HEK293 (cell line): ENCODE measurements around the gene COMMD10.

Source experiments
- CTCF ChIA-PET: fragments of 350-600 bp; formaldehyde crosslinking; extraction: SDS; loops from one replicate; lab custom pipeline; 2021; ENCODE audit warnings: antibody characterized with exemption; lab: Yijun Ruan, JAX
- POLR2A ChIA-PET: fragments of 300-600 bp; formaldehyde crosslinking; extraction: SDS; loops from one replicate; lab custom pipeline; 2020; ENCODE audit warnings: antibody characterized with exemption, inconsistent platforms; lab: Yijun Ruan, JAX
- H3K27ac ChIP-seq: fragments of 200-500 bp; sonication (Bioruptor generic); 2 replicates; pipeline ENCODE4 v1.5.1; 2014; ENCODE audit warnings: low read depth, low read length, control low read depth, inconsistent platforms; ENCODE audit errors: extremely low read depth
- H3K36me3 ChIP-seq, 2 experiments: fragments of 200-500 bp in 1 of 2; sonication (Bioruptor generic) in 1 of 2; 1 replicate in 1 of 2; 2 replicates in 1 of 2; pipeline ENCODE4 v1.5.1; 2014 to 2017; ENCODE audit warnings: inconsistent platforms in 2 of 2, low read length in 2 of 2; ENCODE audit not compliant: control insufficient read depth in 2 of 2, insufficient read depth in 1 of 2
- H3K4me1 ChIP-seq: fragments of 200-500 bp; sonication (Bioruptor generic); 2 replicates; pipeline ENCODE4 v1.5.1; 2014; ENCODE audit warnings: mild to moderate bottlenecking, low read length, inconsistent platforms; ENCODE audit not compliant: control insufficient read depth, insufficient read depth
- H3K4me3 ChIP-seq: 2 replicates; pipeline ENCODE4 v1.5.1; 2011; ENCODE audit warnings: low read depth, mild to moderate bottlenecking, control low read depth, low read length, moderate library complexity
- H3K9me3 ChIP-seq: fragments of 200-500 bp; sonication (Bioruptor generic); 2 replicates; pipeline ENCODE4 v1.5.1; 2014; ENCODE audit warnings: low read depth, low read length, inconsistent platforms; ENCODE audit not compliant: control insufficient read depth, insufficient read depth
- ATF2 ChIP-seq: fragments of 450-650 bp; formaldehyde crosslinking; IDR thresholded peaks from 2 replicates; pipeline ENCODE4 v1.5.1; 2016; ENCODE audit warnings: missing biosample characterization, missing genetic modification characterization, low read depth
- GLIS2 ChIP-seq: fragments of 450-650 bp; formaldehyde crosslinking; IDR thresholded peaks from 2 replicates; pipeline ENCODE4 v1.5.1; 2016; ENCODE audit warnings: missing biosample characterization, missing genetic modification characterization
- HIC1 ChIP-seq: fragments of 450-650 bp; formaldehyde crosslinking; IDR thresholded peaks from 2 replicates; pipeline ENCODE4 v1.5.1; 2016; ENCODE audit warnings: missing biosample characterization, missing genetic modification characterization
- HOXC10 ChIP-seq: sonication (generic); formaldehyde crosslinking; IDR thresholded peaks from 2 replicates; pipeline ENCODE4 v1.8.1; 2023; ENCODE audit warnings: mild to moderate bottlenecking, missing genetic modification reagents
- KLF17 ChIP-seq: fragments of 450-650 bp; formaldehyde crosslinking; IDR thresholded peaks from 2 replicates; pipeline ENCODE4 v1.5.1; 2016; ENCODE audit warnings: missing biosample characterization, missing genetic modification characterization
- OVOL3 ChIP-seq: fragments of 450-650 bp; formaldehyde crosslinking; IDR thresholded peaks from 2 replicates; pipeline ENCODE4 v1.5.1; 2016; ENCODE audit warnings: missing biosample characterization, missing genetic modification characterization
- ZBTB49 ChIP-seq: fragments of 450-650 bp; formaldehyde crosslinking; IDR thresholded peaks from 2 replicates; pipeline ENCODE4 v1.5.1; 2016; ENCODE audit warnings: missing biosample characterization, missing genetic modification characterization, low read depth
- ZNF112 ChIP-seq: fragments of 450-650 bp; formaldehyde crosslinking; IDR thresholded peaks from 2 replicates; pipeline ENCODE4 v1.5.0; 2017; ENCODE audit warnings: missing biosample characterization, missing genetic modification characterization
- ZNF26 ChIP-seq: fragments of 450-650 bp; formaldehyde crosslinking; IDR thresholded peaks from 2 replicates; pipeline ENCODE4 v1.5.1; 2016; ENCODE audit warnings: missing biosample characterization, missing genetic modification characterization
- ZNF335 ChIP-seq: fragments of 450-650 bp; formaldehyde crosslinking; conservative IDR thresholded peaks from 2 replicates; pipeline ENCODE4 v1.5.1; 2016; ENCODE audit warnings: missing biosample characterization, missing genetic modification characterization
- ZNF561 ChIP-seq: fragments of 450-650 bp; IDR thresholded peaks from 2 replicates; pipeline ENCODE4 v1.5.1; 2018; ENCODE audit warnings: missing biosample characterization, missing genetic modification characterization, borderline replicate concordance
- ZNF621 ChIP-seq: fragments of 450-650 bp; formaldehyde crosslinking; IDR thresholded peaks from 2 replicates; pipeline ENCODE4 v1.5.1; 2017; ENCODE audit warnings: missing biosample characterization, missing genetic modification characterization
- ZNF692 ChIP-seq: fragments of 450-650 bp; formaldehyde crosslinking; IDR thresholded peaks from 2 replicates; pipeline ENCODE4 v1.5.1; 2016; ENCODE audit warnings: missing biosample characterization, missing genetic modification characterization

COMMD10 gene

GRCh38 chr5:116289276-116289675 lies 204.5 kb downstream of the COMMD10 start:
- ChIA-PET POLR2A (no interaction called here), CTCF (no interaction called here)
- no peaks in the 10 kb centered on the region for H3K9me3 ChIP-seq
- H3K4me1 ChIP-seq: no peaks in the 10 kb centered on the region
- no peak overlapping the region for H3K4me3 ChIP-seq
- H3K27ac ChIP-seq: no peak overlapping the region
- H3K36me3 ChIP-seq: no peaks in the 10 kb centered on the region
- TF ChIP-seq HOXC10 (no peak), ZNF112 (tag by site-specific recombination) (no peak), ATF2 (tag by site-specific recombination) (no peak), ZNF26 (tag by site-specific recombination) (no peak), ZNF561 (tag by site-specific recombination) (no peak), KLF17 (tag by site-specific recombination) (no peak), ZBTB49 (tag by site-specific recombination) (no peak), ZNF335 (tag by site-specific recombination) (no peak)

GRCh38 chr5:116291271-116291670 lies 206.4 kb downstream of the COMMD10 start:
- H3K9me3 ChIP-seq: no peaks in the 10 kb centered on the region
- H3K27ac ChIP-seq: no peak overlapping the region
- no peak overlapping the region for H3K4me3 ChIP-seq
- H3K36me3 ChIP-seq: no peaks in the 10 kb centered on the region; a peak in 1 of 3 replicates
- H3K4me1 ChIP-seq: no peaks in the 10 kb centered on the region
- TF ChIP-seq HIC1 (tag by site-specific recombination): no peak
- no peak for TF ChIP-seq GLIS2
- TF ChIP-seq ZNF692 (tag by site-specific recombination): no peak
- TF ChIP-seq OVOL3 (tag by site-specific recombination): no peak
- no peak for TF ChIP-seq ZNF621
- TF ChIP-seq, all 188 proteins: peak for 0
- CTCF ChIA-PET: no interaction called here
- POLR2A ChIA-PET: no interaction called here
